HG03280 (cell line): Measurements from ENCODE around the gene TMEM259.

ENCODE experiments used
- ATAC-seq: cut with Tn5 transposase; IDR thresholded peaks from one replicate; pipeline ENCODE4 v1.9.1; 2021; ENCODE audit warnings: mild to moderate bottlenecking, moderate library complexity; ENCODE audit not compliant: unreplicated experiment

TMEM259 gene

GRCh38 chr19:1055886-1056620 lies 35.1 kb upstream of the TMEM259 start:
- ATAC-seq: no peak

DNA sequence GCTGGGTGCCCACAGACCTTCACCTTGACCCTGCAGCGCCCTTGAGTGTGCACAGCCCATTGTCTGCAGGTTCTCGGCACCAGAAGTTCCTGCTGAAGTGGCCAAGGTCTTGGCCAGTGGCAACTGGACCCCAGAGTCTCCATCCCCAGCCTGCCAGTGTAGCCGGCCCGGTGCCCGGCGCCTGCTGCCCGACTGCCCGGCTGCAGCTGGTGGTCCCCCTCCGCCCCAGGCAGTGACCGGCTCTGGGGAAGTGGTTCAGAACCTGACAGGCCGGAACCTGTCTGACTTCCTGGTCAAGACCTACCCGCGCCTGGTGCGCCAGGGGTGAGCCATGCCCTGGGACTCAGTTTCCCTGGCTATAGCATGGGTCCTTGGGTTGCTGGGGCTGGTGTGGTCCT lies 34.1 kb upstream of the TMEM259 start:
- ATAC-seq: no peak

- ATAC-seq: no peak
These were observed 33.4 kb upstream of the TMEM259 start for GRCh38 chr19:1054102-1055027.

DNA sequence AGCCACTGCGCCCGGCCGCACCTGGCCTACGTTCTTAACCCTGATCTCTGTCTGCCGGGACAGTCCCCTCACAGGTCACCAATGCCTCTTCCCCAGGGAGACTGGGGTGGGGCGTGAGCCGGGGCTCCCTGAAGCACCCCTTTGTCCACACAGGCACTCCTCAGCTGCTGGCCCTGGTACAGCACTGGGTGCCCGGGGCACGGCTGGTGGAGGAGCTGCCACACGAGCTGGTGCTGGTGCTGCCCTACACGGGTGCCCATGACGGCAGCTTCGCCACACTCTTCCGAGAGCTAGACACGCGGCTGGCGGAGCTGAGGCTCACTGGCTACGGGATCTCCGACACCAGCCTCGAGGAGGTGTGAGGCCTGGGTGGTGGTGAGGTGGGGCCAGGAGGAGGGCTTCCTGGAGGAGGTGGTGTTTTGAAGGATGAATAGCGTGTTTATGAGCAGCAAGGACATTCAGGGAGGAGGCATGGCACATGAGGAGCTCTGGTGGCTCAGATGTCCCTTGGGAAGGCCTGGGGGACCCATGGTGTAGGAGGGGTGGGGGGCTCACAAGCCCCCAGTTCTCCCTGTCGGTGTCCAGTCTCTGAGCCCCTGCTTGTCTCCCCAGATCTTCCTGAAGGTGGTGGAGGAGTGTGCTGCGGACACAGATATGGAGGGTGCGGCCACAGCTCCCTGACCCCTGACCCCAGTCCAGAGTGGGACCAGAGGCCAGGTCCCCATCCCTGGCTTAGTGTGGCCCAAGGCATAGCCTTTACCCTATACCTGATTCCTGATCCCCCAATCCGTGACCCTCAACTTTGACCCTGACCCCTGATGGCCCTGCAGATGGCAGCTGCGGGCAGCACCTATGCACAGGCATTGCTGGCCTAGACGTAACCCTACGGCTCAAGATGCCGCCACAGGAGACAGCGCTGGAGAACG lies 32.5 kb upstream of the TMEM259 start:
- no peak for ATAC-seq

DNA sequence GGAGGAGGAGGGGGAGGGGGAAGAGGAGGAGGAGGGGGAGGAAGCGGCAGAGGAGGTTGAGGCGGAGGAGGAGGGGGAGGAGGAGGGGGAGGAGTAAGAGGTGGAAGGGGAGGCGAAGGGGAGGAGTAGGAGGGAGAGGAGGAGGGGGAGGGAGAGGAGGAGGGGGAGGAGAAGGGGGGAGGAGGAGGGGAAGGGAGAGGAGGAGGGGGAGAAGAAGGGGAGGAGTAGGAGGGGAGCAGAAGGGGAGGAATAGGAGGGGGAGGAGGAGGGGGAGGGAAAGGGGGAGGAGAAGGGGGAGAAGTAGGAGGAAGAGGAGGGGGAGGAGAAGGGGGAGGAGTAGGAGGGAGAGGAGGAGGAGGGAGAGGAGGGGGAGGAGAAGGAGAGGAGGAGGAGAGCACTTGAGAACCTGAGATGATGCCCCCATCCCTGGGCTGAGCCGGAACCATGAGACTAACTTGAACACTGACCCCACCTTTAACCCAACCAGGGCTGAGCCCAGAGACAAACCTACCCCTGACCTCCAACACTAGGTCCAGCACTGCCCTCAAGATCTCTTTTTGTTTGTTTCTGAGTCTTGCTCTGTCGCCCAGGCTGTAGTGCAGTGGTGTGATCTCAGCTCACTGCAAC lies 31.5 kb upstream of the TMEM259 start:
- no peak for ATAC-seq

GRCh38 chr19:1051791-1052190 lies 30.9 kb upstream of the TMEM259 start:
- no peak for ATAC-seq

- ATAC-seq: no peak
These were observed 30.3 kb upstream of the TMEM259 start for GRCh38 chr19:1050989-1051788.

- ATAC-seq: no peak
These were observed 28.9 kb upstream of the TMEM259 start for GRCh38 chr19:1049800-1050199.

- ATAC-seq: no peak
These were observed 28.2 kb upstream of the TMEM259 start for GRCh38 chr19:1049106-1049505.

GRCh38 chr19:1047696-1048147 lies 26.8 kb upstream of the TMEM259 start:
- ATAC-seq: no peak

GRCh38 chr19:1046836-1047695 lies 26.1 kb upstream of the TMEM259 start:
- ATAC-seq: no peak

GRCh38 chr19:1046117-1046626 lies 25.2 kb upstream of the TMEM259 start:
- no peak for ATAC-seq

- no peak for ATAC-seq
These were observed 24.3 kb upstream of the TMEM259 start for GRCh38 chr19:1045247-1045603.

DNA sequence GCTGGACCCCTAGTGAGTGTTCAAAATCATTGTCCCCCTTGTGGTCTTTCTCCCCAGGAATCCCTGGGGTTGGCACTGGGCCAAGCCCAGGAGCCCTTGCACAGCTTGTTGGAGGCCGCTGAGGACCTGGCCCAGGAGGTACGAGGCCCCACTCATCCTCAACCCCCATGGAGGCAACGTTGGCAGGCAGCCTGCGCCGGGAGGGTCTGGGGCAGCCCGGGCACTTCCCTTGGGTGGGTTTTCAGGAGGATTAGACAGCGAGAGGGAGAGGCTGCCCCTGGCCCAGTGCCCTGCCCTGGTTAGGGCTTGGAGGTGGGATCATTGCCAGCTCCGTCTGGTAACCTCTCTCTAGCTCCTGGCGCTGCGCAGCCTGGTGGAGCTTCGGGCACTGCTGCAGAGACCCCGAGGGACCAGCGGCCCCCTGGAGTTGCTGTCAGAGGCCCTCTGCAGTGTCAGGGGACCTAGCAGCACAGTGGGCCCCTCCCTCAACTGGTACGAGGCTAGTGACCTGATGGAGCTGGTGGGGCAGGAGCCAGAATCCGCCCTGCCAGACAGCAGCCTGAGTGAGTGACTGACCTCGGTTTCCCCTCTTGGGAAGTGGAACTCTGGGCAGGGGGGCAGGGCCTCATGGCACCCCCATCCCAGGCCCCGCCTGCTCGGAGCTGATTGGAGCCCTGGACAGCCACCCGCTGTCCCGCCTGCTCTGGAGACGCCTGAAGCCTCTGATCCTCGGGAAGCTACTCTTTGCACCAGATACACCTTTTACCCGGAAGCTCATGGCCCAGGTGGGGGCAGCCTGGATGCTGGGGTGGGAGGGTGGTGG lies 22.0 kb upstream of the TMEM259 start:
- ATAC-seq: no peak

DNA sequence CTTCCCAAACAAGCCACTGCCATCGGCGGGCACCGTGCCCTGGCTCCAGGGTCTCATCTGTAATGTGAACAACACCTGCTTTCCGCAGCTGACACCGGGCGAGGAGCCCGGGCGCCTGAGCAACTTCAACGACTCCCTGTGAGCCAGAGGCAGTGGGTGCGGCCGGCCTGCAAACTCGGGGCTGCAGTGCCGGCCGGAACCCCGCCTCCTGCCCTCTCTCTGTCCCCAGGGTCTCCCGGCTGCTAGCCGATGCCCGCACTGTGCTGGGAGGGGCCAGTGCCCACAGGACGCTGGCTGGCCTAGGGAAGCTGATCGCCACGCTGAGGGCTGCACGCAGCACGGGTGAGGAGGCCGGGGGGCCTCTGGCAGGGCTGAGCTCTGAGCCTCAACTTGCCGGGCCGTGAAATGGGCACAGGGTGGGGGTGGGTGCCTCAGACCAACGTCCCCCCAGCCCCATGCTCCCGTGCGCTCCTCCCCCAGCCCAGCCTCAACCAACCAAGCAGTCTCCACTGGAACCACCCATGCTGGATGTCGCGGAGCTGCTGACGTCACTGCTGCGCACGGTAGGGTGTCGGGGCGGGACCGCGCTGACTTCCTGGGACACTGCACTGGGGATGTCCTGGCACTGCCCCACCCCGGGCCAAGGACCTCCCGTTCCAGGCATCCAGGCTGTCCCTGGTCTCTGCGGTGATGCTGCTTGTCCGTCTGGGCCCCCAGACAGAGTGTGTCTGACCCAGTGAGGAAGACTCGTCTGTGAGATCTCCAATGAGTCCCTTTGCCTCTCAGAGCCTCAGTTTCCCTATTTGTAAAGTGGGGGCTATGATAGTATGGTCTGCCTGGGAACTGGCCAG lies 21.1 kb upstream of the TMEM259 start:
- ATAC-seq: no peak

DNA sequence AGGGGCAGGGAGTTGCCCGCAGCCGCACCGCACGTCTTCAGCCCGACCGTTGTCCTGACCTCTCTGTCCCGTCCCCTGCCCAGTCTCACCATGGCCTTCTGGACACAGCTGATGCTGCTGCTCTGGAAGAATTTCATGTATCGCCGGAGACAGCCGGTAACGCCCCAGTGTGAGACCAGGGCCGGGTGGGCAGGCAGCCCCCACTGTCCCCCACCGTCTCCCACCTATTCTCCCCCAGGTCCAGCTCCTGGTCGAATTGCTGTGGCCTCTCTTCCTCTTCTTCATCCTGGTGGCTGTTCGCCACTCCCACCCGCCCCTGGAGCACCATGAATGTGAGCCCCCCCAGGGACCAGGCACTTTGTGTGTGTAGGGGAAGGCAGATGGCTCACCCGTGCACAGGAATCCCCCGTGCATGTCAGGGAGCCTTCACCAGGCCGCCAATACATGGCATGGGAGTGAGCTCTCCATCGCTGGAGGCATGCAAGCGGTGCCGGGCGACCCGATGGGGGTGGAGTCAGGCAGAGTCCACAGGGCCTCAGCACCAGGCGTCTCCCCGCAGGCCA lies 20.4 kb upstream of the TMEM259 start:
- no peak for ATAC-seq
